SIG-M5 treated with dmso at 0.1 percent for 504 hours (cell line): ENCODE data around the gene ABCC4.

Experiments used
- DNase-seq: peaks from one replicate; lab custom pipeline; 2025; ENCODE audit not compliant: unreplicated experiment; lab: John Stamatoyannopoulos, UW

The ABCC4 gene

GRCh38 chr13:95159458-95159857 lies 141.8 kb downstream of the ABCC4 start:
- no peak for DNase-seq

- DNase-seq: no peak
Observed at GRCh38 chr13:95156208-95156607, 145.0 kb downstream of the ABCC4 start.

GRCh38 chr13:95155504-95155903 lies 145.7 kb downstream of the ABCC4 start:
- no peak for DNase-seq

GRCh38 chr13:95155093-95155492 lies 146.2 kb downstream of the ABCC4 start:
- no peak for DNase-seq

- no peak for DNase-seq
Observed at GRCh38 chr13:95154413-95154886, 146.8 kb downstream of the ABCC4 start.

- no peak for DNase-seq
Observed at GRCh38 chr13:95153647-95154412, 147.4 kb downstream of the ABCC4 start.

- DNase-seq: no peak
Observed at GRCh38 chr13:95151942-95152587, 149.2 kb downstream of the ABCC4 start.

- no peak for DNase-seq
Observed at GRCh38 chr13:95150555-95150954, 150.7 kb downstream of the ABCC4 start.

- no peak for DNase-seq
Observed at GRCh38 chr13:95146486-95146885, 154.8 kb downstream of the ABCC4 start.

GRCh38 chr13:95145587-95145986 lies 155.7 kb downstream of the ABCC4 start:
- no peak for DNase-seq

GRCh38 chr13:95140502-95140901 lies 160.7 kb downstream of the ABCC4 start:
- no peak for DNase-seq

GRCh38 chr13:95138876-95139585 lies 162.2 kb downstream of the ABCC4 start:
- no peak for DNase-seq

- no peak for DNase-seq
Observed at GRCh38 chr13:95137096-95137495, 164.2 kb downstream of the ABCC4 start.

- no peak for DNase-seq
Observed at GRCh38 chr13:95136638-95137037, 164.6 kb downstream of the ABCC4 start.

- DNase-seq: no peak
Observed at GRCh38 chr13:95133498-95133897, 167.8 kb downstream of the ABCC4 start.

- DNase-seq: no peak
Observed at GRCh38 chr13:95129004-95129403, 172.2 kb downstream of the ABCC4 start.

- DNase-seq: no peak
Observed at GRCh38 chr13:95128045-95128643, 173.1 kb downstream of the ABCC4 start.

GRCh38 chr13:95124959-95125358 lies 176.3 kb downstream of the ABCC4 start:
- no peak for DNase-seq

- DNase-seq: no peak
Observed at GRCh38 chr13:95123726-95124125, 177.5 kb downstream of the ABCC4 start.

- no peak for DNase-seq
Observed at GRCh38 chr13:95122063-95122462, 179.2 kb downstream of the ABCC4 start.

GRCh38 chr13:95121516-95121915 lies 179.7 kb downstream of the ABCC4 start:
- DNase-seq: no peak
